H7 (cell line): Measurements from ENCODE around the gene NHS. TPM values are rescaled to one million over a fixed set of nuclear protein-coding genes. Genes with fewer than 3 reads are reported as not detected.
"Not testable (repeated sequence)": the region's sequence is repeated elsewhere in the genome, so short reads cannot be mapped to it uniquely, and the experiment has no call there.

Experiments used
- DNase-seq: peaks from one replicate; pipeline ENCODE4 v3.0.0; 2012
- H3K27me3 ChIP-seq: 2 replicates; pipeline ENCODE4 v1.6.0; 2011; ENCODE audit warnings: mild to moderate bottlenecking, low read length; ENCODE audit not compliant: control insufficient read depth, insufficient read depth
- H3K36me3 ChIP-seq: replicated peaks from 2 replicates; pipeline ENCODE4 v1.5.1; 2011; ENCODE audit warnings: low read length; ENCODE audit not compliant: control insufficient read depth, insufficient read depth
- H3K4me3 ChIP-seq: 2 replicates; pipeline ENCODE4 v1.5.1; 2011; ENCODE audit warnings: low read depth, mild to moderate bottlenecking, control low read depth, low read length, moderate library complexity; ENCODE audit not compliant: insufficient read depth
- total RNA-seq: library from RNA; depleted of rRNA; stranded (reverse); fragments of >200 nt; shearing (Covaris generic); gene quantifications from 2 replicates; pipeline ENCODE4 v1.2.3, GENCODE V29; 2014

Gene NHS
- total RNA-seq, 1 experiment from 2014 or later: 5.2 TPM

DNA sequence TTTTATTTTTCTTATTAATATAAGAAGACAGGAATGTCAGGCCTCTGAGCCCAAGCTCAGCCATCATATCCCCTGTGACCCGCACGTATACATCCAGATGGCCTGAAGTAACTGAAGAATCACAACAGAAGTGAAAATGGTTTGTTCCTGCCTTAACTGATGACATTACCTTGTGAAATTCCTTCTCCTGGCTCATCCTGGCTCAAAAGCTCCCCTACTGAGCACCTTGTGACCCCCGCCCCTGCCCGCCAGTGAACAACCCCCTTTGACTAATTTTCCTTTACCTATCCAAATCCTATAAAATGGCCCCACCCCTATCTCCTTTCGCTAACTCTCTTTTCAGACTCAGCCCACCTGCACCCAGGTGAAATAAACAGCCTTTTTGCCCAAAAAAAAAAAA, 71.3 kb downstream of the NHS start:
- DNase-seq, H3K27me3 ChIP-seq, H3K4me3 ChIP-seq: not testable (repeated sequence)

DNA sequence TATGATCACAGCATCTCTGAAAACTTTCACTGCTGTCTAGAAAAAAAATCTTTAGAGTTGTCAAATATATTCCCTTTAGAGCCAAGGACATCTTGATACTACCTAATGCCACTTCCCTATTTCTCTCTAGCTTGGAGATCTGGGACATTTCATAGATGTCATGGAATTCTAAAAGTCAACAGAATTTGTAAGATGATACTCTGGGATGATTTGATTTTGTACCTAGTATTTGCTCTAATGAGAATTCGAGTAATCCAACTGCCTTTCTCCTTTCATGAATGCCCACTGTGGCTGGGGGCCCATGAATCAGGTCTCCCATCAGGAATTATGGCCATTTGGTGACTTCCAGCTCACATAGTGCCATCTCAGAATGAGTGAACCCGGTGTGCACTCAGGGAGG, 73.2 kb downstream of the NHS start:
- H3K27me3 ChIP-seq: no peaks in the 10 kb centered on the region
- no peak for DNase-seq
- no peaks in the 10 kb centered on the region for H3K36me3 ChIP-seq
- H3K4me3 ChIP-seq: no peak overlapping the region

More for the DNA sequence above, 71.3 kb downstream of the NHS start:
- H3K36me3 ChIP-seq: not testable (repeated sequence)

GRCh38 chrX:17449866-17450265, 74.9 kb downstream of the NHS start:
- H3K4me3 ChIP-seq: no peak overlapping the region
- H3K36me3 ChIP-seq: no peaks in the 10 kb centered on the region
- no peaks in the 10 kb centered on the region for H3K27me3 ChIP-seq
- DNase-seq: no peak

GRCh38 chrX:17453788-17454187, 78.8 kb downstream of the NHS start:
- no peak overlapping the region for H3K4me3 ChIP-seq
- no peaks in the 10 kb centered on the region for H3K36me3 ChIP-seq
- DNase-seq: no peak
- H3K27me3 ChIP-seq: no peaks in the 10 kb centered on the region

GRCh38 chrX:17456526-17456925, 81.5 kb downstream of the NHS start:
- no peak for DNase-seq
- Histone ChIP-seq H3K4me3 (no peak overlapping the region), H3K36me3 (no peaks in the 10 kb centered on the region), H3K27me3 (no peaks in the 10 kb centered on the region)

DNA sequence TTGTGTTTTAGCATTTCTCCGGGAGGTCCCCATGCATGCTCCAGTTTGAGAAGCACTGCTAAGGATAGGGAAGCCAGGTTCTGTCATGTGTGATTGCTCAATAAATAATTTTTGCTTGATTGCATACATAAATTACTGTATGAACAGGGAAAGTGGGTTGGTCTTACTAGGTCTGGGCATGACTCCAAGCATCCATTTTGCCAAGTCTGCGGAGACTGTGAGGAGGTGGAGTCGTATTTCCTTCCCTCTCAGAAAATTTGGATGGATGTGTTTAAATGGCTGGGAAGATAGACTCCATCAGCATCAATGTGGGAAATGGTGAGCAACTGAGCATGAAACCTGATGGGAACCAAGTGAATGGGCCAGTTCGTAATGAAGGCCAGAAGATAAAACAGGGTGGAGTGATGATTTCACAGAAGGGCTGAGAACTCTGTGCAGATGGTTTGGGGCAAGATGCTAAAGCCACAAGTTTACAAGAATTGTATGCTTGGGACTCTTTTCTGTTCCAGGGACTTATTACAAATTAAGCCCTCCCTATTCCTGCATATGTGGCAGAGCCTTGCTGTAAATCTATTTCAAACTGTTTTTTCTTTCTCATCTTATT, 84.1 kb downstream of the NHS start:
- Histone ChIP-seq H3K4me3 (no peak overlapping the region), H3K27me3 (no peaks in the 10 kb centered on the region), H3K36me3 (no peaks in the 10 kb centered on the region)
- no peak for DNase-seq

- DNase-seq: no peak
- H3K27me3 ChIP-seq: no peaks in the 10 kb centered on the region
- H3K36me3 ChIP-seq: no peaks in the 10 kb centered on the region
- H3K4me3 ChIP-seq: no peak overlapping the region
Observed at GRCh38 chrX:17459661-17460060, 84.7 kb downstream of the NHS start.

DNA sequence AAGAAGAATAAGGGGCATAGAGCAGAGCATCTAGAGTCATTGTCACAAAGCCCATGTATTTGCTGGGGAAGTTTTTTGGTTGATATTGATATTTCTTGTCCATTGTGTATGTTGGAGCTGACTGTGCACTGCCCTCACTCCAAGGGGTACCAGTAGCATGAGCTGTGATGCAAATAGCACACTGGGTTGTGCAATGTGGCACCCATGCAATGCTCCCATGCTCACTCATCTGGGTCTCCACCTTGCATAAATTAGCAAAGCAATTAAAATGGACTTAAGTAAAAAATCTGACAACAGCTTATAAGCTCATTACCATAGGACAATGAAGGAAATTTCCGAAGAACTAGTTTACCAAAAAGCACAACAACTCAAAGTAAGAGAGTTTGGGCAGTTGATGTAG, 87.9 kb downstream of the NHS start:
- no peaks in the 10 kb centered on the region for H3K27me3 ChIP-seq
- DNase-seq: no peak
- no peak overlapping the region for H3K4me3 ChIP-seq
- no peaks in the 10 kb centered on the region for H3K36me3 ChIP-seq

DNA sequence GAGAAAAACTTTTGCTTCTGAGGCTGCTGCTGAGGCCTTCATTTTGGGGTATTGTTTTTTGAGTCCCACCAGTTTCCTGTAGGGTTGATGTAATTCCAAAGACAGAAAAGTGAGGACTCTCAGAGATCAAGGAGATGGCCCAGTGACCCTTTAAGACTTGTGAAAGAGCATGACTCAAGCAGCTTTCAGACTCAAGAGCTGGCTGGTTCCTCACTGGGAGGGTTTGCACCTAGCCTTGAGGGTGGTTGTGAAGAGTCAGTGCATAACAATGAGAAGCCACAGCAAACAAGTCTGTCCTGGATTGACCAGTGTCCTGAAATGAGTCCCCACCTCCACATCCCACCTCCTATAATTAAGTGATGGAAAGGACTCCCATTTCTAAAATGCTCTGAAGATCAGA, 89.2 kb downstream of the NHS start:
- no peak for DNase-seq
- no peak overlapping the region for H3K4me3 ChIP-seq
- H3K36me3 ChIP-seq: no peaks in the 10 kb centered on the region
- H3K27me3 ChIP-seq: no peaks in the 10 kb centered on the region

GRCh38 chrX:17465201-17465600, 90.2 kb downstream of the NHS start:
- H3K36me3 ChIP-seq: no peaks in the 10 kb centered on the region

GRCh38 chrX:17465802-17466201, 90.8 kb downstream of the NHS start:
- DNase-seq: no peak
- no peaks in the 10 kb centered on the region for H3K36me3 ChIP-seq
- H3K4me3 ChIP-seq: no peak overlapping the region
- no peaks in the 10 kb centered on the region for H3K27me3 ChIP-seq

More at GRCh38 chrX:17465201-17465600, 90.2 kb downstream of the NHS start:
- Histone ChIP-seq H3K27me3 (no peaks in the 10 kb centered on the region), H3K4me3 (no peak overlapping the region)
- DNase-seq: no peak

- H3K4me3 ChIP-seq: no peak overlapping the region
- no peak for DNase-seq
- H3K36me3 ChIP-seq: no peaks in the 10 kb centered on the region
- H3K27me3 ChIP-seq: no peaks in the 10 kb centered on the region
Observed at GRCh38 chrX:17470136-17470535, 95.1 kb downstream of the NHS start.

GRCh38 chrX:17471121-17471520, 96.1 kb downstream of the NHS start:
- no peak for DNase-seq
- H3K36me3 ChIP-seq: no peaks in the 10 kb centered on the region
- no peak overlapping the region for H3K4me3 ChIP-seq
- H3K27me3 ChIP-seq: no peaks in the 10 kb centered on the region

DNA sequence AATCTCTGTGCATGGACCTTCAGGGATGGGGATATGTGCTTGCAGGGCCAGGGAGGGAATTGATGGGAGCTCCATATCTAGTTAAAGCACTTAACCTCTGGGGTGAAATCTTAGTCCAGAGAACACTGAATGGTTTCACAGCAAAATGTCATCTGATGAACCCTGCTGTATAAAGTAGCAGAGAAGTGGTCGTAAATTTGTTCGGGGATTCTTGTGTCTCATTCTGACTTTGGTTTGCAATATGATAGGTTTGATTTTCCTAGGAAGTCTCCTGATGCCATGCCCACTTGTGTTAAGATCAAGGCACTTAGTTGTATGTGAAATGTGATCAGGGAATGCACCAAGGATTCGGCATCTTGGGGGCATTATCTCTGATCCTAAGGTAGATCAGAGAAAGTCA, 96.9 kb downstream of the NHS start:
- no peak for DNase-seq
- no peaks in the 10 kb centered on the region for H3K27me3 ChIP-seq
- H3K4me3 ChIP-seq: no peak overlapping the region
- H3K36me3 ChIP-seq: no peaks in the 10 kb centered on the region

GRCh38 chrX:17472424-17472823, 97.4 kb downstream of the NHS start:
- H3K36me3 ChIP-seq: no peaks in the 10 kb centered on the region
- no peak for DNase-seq

DNA sequence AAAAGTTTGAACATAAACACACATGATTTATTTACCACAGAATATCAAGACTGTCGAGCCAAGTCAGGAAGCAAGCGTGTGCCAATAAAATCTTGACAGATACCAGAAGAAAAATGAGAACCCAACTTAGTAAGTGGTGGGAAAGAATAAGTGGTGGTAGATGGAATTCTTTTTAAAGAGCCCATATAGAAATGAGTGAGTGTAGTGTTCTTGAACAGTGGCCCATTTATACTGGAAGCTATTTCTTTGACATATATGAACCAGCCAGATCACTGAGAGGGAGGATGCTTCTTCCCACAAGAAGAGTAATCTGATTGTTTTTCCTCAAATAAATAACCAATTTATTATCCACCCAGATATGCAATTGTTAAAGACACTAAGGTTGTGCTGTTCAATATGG, 98.0 kb downstream of the NHS start:
- H3K27me3 ChIP-seq: no peaks in the 10 kb centered on the region
- H3K4me3 ChIP-seq: no peak overlapping the region
- no peak for DNase-seq
- H3K36me3 ChIP-seq: no peaks in the 10 kb centered on the region

More at GRCh38 chrX:17472424-17472823, 97.4 kb downstream of the NHS start:
- Histone ChIP-seq H3K27me3 (no peaks in the 10 kb centered on the region), H3K4me3 (no peak overlapping the region)
